H1 (cell line): ENCODE results near the gene IFNA1.

Experiments used
- CHD7 ChIP-seq: fragments of 300-600 bp; sonication (generic); IDR thresholded peaks from 2 replicates; pipeline ENCODE4 v1.7.1; 2012; ENCODE audit warnings: low read length, moderate library complexity, mild to moderate bottlenecking, inconsistent platforms; ENCODE audit not compliant: insufficient replicate concordance
- CTCF ChIP-seq, 3 experiments: IDR thresholded peaks; 1 replicate in 2 of 3; 2 replicates in 1 of 3; pipeline versions ENCODE4 v1.5.1 to v1.6.1; 2011; ENCODE audit warnings: low read length in 3 of 3, mild to moderate bottlenecking in 3 of 3, inconsistent platforms in 2 of 3, low read depth in 1 of 3, moderate library complexity in 1 of 3; ENCODE audit not compliant: insufficient read depth in 1 of 3; ENCODE audit errors: control extremely low read depth in 1 of 3
- GABPA ChIP-seq: IDR thresholded peaks from 2 replicates; pipeline ENCODE4 v1.6.1; 2011; ENCODE audit warnings: mild to moderate bottlenecking, low read length, moderate library complexity, borderline replicate concordance; ENCODE audit not compliant: insufficient read depth
- KDM1A ChIP-seq: fragments of 200-600, 300-600 bp; sonication (generic); IDR thresholded peaks from 2 replicates; pipeline ENCODE4 v1.7.1; 2016; ENCODE audit warnings: mild to moderate bottlenecking, low read length, borderline replicate concordance
- POLR2A ChIP-seq, 2 experiments: IDR thresholded peaks; 1 replicate in 1 of 2; 2 replicates in 1 of 2; pipeline ENCODE4 v1.6.1; 2011; ENCODE audit warnings: low read depth in 2 of 2, low read length in 2 of 2, mild to moderate bottlenecking in 2 of 2; ENCODE audit errors: control extremely low read depth in 1 of 2
- SP1 ChIP-seq: IDR thresholded peaks from 2 replicates; pipeline ENCODE4 v1.6.1; 2011; ENCODE audit warnings: low read depth, low read length
- SRF ChIP-seq: IDR thresholded peaks from 2 replicates; pipeline ENCODE4 v1.6.1; 2011; ENCODE audit warnings: mild to moderate bottlenecking, low read depth, low read length, moderate library complexity
- TAF1 ChIP-seq: IDR thresholded peaks from 2 replicates; pipeline ENCODE4 v1.6.1; 2011; ENCODE audit warnings: mild to moderate bottlenecking, low read depth, low read length
- YY1 ChIP-seq: IDR thresholded peaks from 2 replicates; pipeline ENCODE4 v1.6.1; 2011; ENCODE audit warnings: low read depth, mild to moderate bottlenecking, low read length

GRCh38 chr9:21404146-21404545 lies 36.1 kb upstream of the IFNA1 start:
- TF ChIP-seq YY1, result no peak
- no peak for TF ChIP-seq SP1
- TF ChIP-seq GABPA, result no peak
- TF ChIP-seq CTCF (IDR thresholded peaks at IDR 0.05; ENCODE audit: control extremely low read depth in 1 of 3, insufficient read depth in 1 of 3, low read depth in 1 of 3, low read length in 3 of 3), result no peak
- no peak for TF ChIP-seq CHD7
- no peak for TF ChIP-seq POLR2A (IDR thresholded peaks at IDR 0.05; ENCODE audit: control extremely low read depth in 1 of 2, low read depth in 2 of 2, low read length in 2 of 2)
- no peak for TF ChIP-seq TAF1
- TF ChIP-seq SRF, result no peak
- no peak for TF ChIP-seq KDM1A
